HepG2 (cell line): ENCODE results near the gene SERPINA3. TPM values are rescaled to one million over a fixed set of nuclear protein-coding genes. Genes with fewer than 3 reads are reported as not detected.
A peak's percentile ranks its signal among the peaks of the same experiment; 100 is the strongest.

Experiments used
- ATAC-seq: fragments of 200-7000 bp; cut with Tn5 transposase; 3 replicates; pipeline ENCODE4 v1.9.1; 2020; ENCODE audit warnings: mild to moderate bottlenecking, moderate library complexity
- BruUV-seq: library from RNA; stranded (reverse); fragments of 400-500 nt; replicated peaks from 2 replicates; lab custom pipeline; 2021; lab: Mats Ljungman, UMichigan
- CTCF ChIA-PET: fragments of 300-600 bp; formaldehyde crosslinking; extraction: SDS; loops from one replicate; lab custom pipeline; 2021; ENCODE audit warnings: low total read pairs, inconsistent platforms, low intra/inter-chr PET ratio; lab: Yijun Ruan, JAX
- POLR2A ChIA-PET: fragments of 350-600 bp; sonication (Branson Sonifier 250); formaldehyde crosslinking; loops from one replicate; lab custom pipeline; 2020; ENCODE audit warnings: antibody characterized with exemption, inconsistent platforms; lab: Yijun Ruan, JAX
- DNase-seq: peaks from one replicate; pipeline ENCODE4 v3.0.0-alpha.2; 2015; ENCODE audit warnings: low spot score
- FAIRE-seq: peaks from 3 replicates; lab custom pipeline; 2011; peaks lifted over from hg19 to GRCh38; lab: Jason Lieb, UNC
- H2AFZ ChIP-seq: one replicate; pipeline ENCODE4 v1.6.1; 2011; ENCODE audit warnings: low read length, inconsistent platforms
- H3K27ac ChIP-seq: fragments of 300-600 bp; 3 replicates; pipeline ENCODE4 v1.8.0; 2011; ENCODE audit warnings: mixed run types, mild to moderate bottlenecking, mixed read lengths, low read length, inconsistent platforms; ENCODE audit not compliant: insufficient read depth; ENCODE audit errors: extremely low read length
- H3K27me3 ChIP-seq, 2 experiments: fragments of 200-600 bp in 1 of 2; 2 replicates in 1 of 2; 3 replicates in 1 of 2; pipeline versions ENCODE4 v1.6.0 to v1.8.0; 2011; ENCODE audit warnings: low read length in 2 of 2, mild to moderate bottlenecking in 2 of 2, moderate library complexity in 2 of 2, inconsistent platforms in 1 of 2; ENCODE audit not compliant: insufficient read depth in 2 of 2, control insufficient read depth in 1 of 2
- H3K36me3 ChIP-seq, 2 experiments: fragments of 200-600 bp in 1 of 2; replicated peaks in 1 of 2; 2 replicates in 1 of 2; 3 replicates in 1 of 2; pipeline versions ENCODE4 v1.5.1 to v1.8.0; 2011; ENCODE audit warnings: low read length in 2 of 2, inconsistent platforms in 1 of 2; ENCODE audit not compliant: insufficient read depth in 2 of 2, control insufficient read depth in 1 of 2
- H3K4me1 ChIP-seq: 2 replicates; pipeline ENCODE4 v1.5.1; 2012; ENCODE audit warnings: low read length, inconsistent platforms; ENCODE audit not compliant: insufficient read depth
- H3K4me2 ChIP-seq: 2 replicates; pipeline ENCODE4 v1.6.0; 2011; ENCODE audit warnings: low read depth, low read length, inconsistent platforms
- H3K4me3 ChIP-seq, 3 experiments: fragments of 200-600 bp in 1 of 3; sonication (generic), shearing (Covaris generic) in 1 of 3; replicated peaks in 1 of 3; 2 replicates each; pipeline ENCODE4 v1.5.1; 2011 to 2016; ENCODE audit warnings: low read length in 3 of 3, inconsistent platforms in 2 of 3, low read depth in 2 of 3, mild to moderate bottlenecking in 2 of 3, control low read depth in 1 of 3, mixed read lengths in 1 of 3; ENCODE audit not compliant: insufficient read depth in 1 of 3
- H3K79me2 ChIP-seq: one replicate; pipeline ENCODE4 v1.6.1; 2011; ENCODE audit warnings: low read length, inconsistent platforms; ENCODE audit not compliant: insufficient read depth
- H3K9ac ChIP-seq: 2 replicates; pipeline ENCODE4 v1.6.0; 2011; ENCODE audit warnings: mild to moderate bottlenecking, low read depth, low read length, inconsistent platforms; ENCODE audit not compliant: insufficient read depth
- H3K9me3 ChIP-seq: 2 replicates; pipeline ENCODE4 v1.5.1; 2012; ENCODE audit warnings: mild to moderate bottlenecking, low read length
- H4K20me1 ChIP-seq: 2 replicates; pipeline ENCODE4 v1.6.0; 2011; ENCODE audit warnings: inconsistent platforms, mild to moderate bottlenecking, low read length, moderate library complexity; ENCODE audit not compliant: insufficient read depth
- TBX3 ChIP-seq: fragments of 450-650 bp; IDR thresholded peaks from 2 replicates; pipeline ENCODE4 v1.6.1; 2017; ENCODE audit warnings: antibody characterized with exemption, mild to moderate bottlenecking, inconsistent platforms, borderline replicate concordance
- U2AF1 ChIP-seq: fragments of 200-400 bp; formaldehyde crosslinking; optimal IDR thresholded peaks from 2 replicates; pipeline ENCODE3; 2017; ENCODE audit warnings: mild to moderate bottlenecking, low read depth, low read length
- ZNF460 ChIP-seq: sonication (generic); formaldehyde crosslinking; IDR thresholded peaks from 2 replicates; pipeline ENCODE4 v1.5.1; 2020; ENCODE audit warnings: missing genetic modification reagents, mild to moderate bottlenecking, borderline replicate concordance
- ZNF577 ChIP-seq: sonication (generic); formaldehyde crosslinking; IDR thresholded peaks from 2 replicates; pipeline ENCODE4 v1.4.0; 2020; ENCODE audit warnings: mild to moderate bottlenecking, low read depth, missing genetic modification reagents, borderline replicate concordance
- ZNF646 ChIP-seq: sonication (generic); formaldehyde crosslinking; IDR thresholded peaks from 2 replicates; pipeline ENCODE4 v1.9.0; 2021; ENCODE audit warnings: mild to moderate bottlenecking, missing genetic modification reagents
- WGBS: methylation state at CpG from one replicate; pipeline ENCODE4 v1.1.6; 2017; ENCODE audit warnings: low lambda C conversion rate; 5-methylcytosine and 5-hydroxymethylcytosine counted together
- in situ Hi-C: cut with HindIII; loops from 2 replicates; pipeline ENCODE4 v1.10.0; 2017; ENCODE audit warnings: low pct_unique_long_range_greater_than_20kb; ENCODE audit not compliant: extremely low pct_ligation_motif_present
- intact Hi-C: fragments of 100-400 bp; cut with micrococcal nuclease; formaldehyde crosslinking; loops from one replicate; pipeline ENCODE4 v1.10.0; 2022; ENCODE audit not compliant: unreplicated experiment
- polyA plus RNA-seq, 8 experiments: library from polyadenylated mRNA; depleted of rRNA in 3 of 8; stranded (reverse) in 7 of 8; unstranded in 1 of 8; fragments of >200 nt; fragmentation: Illumina TruSeq in 4 of 8; extraction: Trizol in 4 of 8; gene quantifications; 2 replicates each; pipeline versions ENCODE4 v1.2.1 to v1.2.3, GENCODE V29; 2011 to 2016; ENCODE audit warnings: low read depth in 4 of 8, missing spikeins in 1 of 8, mixed read lengths in 1 of 8; ENCODE audit not compliant: insufficient read depth in 1 of 8
- total RNA-seq, 5 experiments: library from RNA; depleted of rRNA; stranded (reverse); fragments of >200 nt; fragmentation: Illumina TruSeq; extraction: Trizol; gene quantifications; 2 replicates each; pipeline ENCODE4 v1.2.3, GENCODE V29; 2016; ENCODE audit warnings: low read depth in 1 of 5

SERPINA3 gene
- total and polyA plus RNA-seq, 2 of the 13 experiments (the other 11 are each of a cell fraction or from before 2014, with no cell fraction given) = 825 to 2,200 TPM

DNA sequence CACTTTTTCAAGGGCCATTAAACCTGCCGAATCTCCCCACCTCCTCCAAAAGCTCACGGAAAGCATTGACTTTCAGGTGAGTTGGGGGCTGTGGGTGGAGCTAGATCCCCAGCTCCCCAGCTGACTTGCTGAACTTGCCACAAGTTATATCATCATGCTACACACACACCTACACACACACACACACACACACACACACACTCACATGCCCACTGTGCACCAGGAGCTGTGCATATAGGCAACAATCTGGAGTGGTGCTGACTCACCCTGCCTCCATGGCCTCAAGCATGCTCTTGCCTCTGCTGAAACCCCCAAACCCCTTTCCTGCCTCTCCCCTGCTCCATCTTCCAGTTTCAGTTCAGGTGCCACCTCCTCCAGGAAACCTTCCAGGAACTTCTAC is 26.1 kb downstream of the SERPINA3 start:
- Histone ChIP-seq H3K27me3 (peaks cover 0 to 1% of the 10 kb centered on the region in 2 experiments; a peak in 1 of 5 replicates), H4K20me1 (no peaks in the 10 kb centered on the region), H3K4me2 (0 out of 2 replicates have a peak overlapping the region, but pooled peaks have one; percentile 40), H3K4me1 (peaks cover 76% of the 10 kb centered on the region), H3K9ac (no peak overlapping the region), H3K4me3 (no peak overlapping the region), H3K27ac (no peak overlapping the region), H3K79me2 (no peaks in the 10 kb centered on the region), H3K36me3 (no peaks in the 10 kb centered on the region), H2AFZ (no peak overlapping the region), H3K9me3 (no peaks in the 10 kb centered on the region)
- ChIA-PET POLR2A (interaction anchor here (1.0 to 3.6 kb wide), 7 partner anchors 16 to 44 kb away, joined by 3 to 22 read pairs (median 6); no protein-coding TSS in a partner anchor), CTCF (no interaction called here)
- in situ Hi-C loops = no loop called here
- FAIRE-seq (no peak), ATAC-seq (no peak; the same call in 2 of the 3 replicates), DNase-seq (no peak)
- WGBS = 92% methylated on average over 2 of the region's 2 CpGs
- TF ChIP-seq ZNF577 (CRISPR knock-in tag) (no peak), ZNF460 (CRISPR knock-in tag) (no peak), ZNF646 (CRISPR knock-in tag) (peak; percentile 71), U2AF1 (peak; percentile 39), TBX3 (0 out of 2 replicates have a peak, but pooled peaks have one; percentile 8)
- intact Hi-C loops = no loop called here
- no TSS peak for BruUV-seq
